ENCODE results near the gene SOD3.

- TF ChIP-seq CTCF (optimal IDR thresholded peaks at IDR 0.05 in 1 of 3, IDR thresholded peaks at IDR 0.05 in 1 of 3, conservative IDR thresholded peaks at IDR 0.05 in 1 of 3; ENCODE audit: extremely low read depth in 1 of 3, insufficient read depth in 2 of 3, low read length in 3 of 3) (no peak), EZH2 (IDR thresholded peaks at IDR 0.05; ENCODE audit: low read length) (no peak)
These were observed 41.4 kb downstream of the SOD3 start for GRCh38 chr4:24836661-24837242.
